ENCODE results near the gene SMAGP.

Gene SMAGP

GRCh38 chr12:51217968-51218606 lies 52.1 kb downstream of the SMAGP start, which contains the start of gene POU6F1:
TSS of gene POU6F1 (minus strand) at chr12:51218062. CDS start at chr12:51206836, 11,226 bp downstream.
- Histone ChIP-seq H3K27ac (ENCODE audit: low read depth, low read length, poor library complexity, severe bottlenecking) (no peak within 1 kb of the TSS), H4K20me1 (ENCODE audit: insufficient read depth, low read length) (no peaks in the 10 kb centered on the region), H3K79me2 (ENCODE audit: insufficient read depth, low read length) (no peaks in the 10 kb centered on the region), H3K4me3 (ENCODE audit: low read depth, low read length, poor library complexity, severe bottlenecking) (peak within 1 kb of the TSS; percentile 78), H3K9me2 (ENCODE audit: low read depth, low read length) (no peaks in the 10 kb centered on the region), H3K9ac (ENCODE audit: low read length) (peak within 1 kb of the TSS; percentile 72), H3K27me3 (ENCODE audit: insufficient read depth, low read length) (no peaks in the 10 kb centered on the region), H3K4me2 (ENCODE audit: low read length) (peak within 1 kb of the TSS; percentile 96), H3K9me3 (ENCODE audit: low read length) (no peaks in the 10 kb centered on the region), H3K4me1 (ENCODE audit: insufficient read depth, low read length, severe bottlenecking) (peaks cover 10% of the 10 kb centered on the region), H2AFZ (ENCODE audit: low read length) (peak within 1 kb of the TSS; percentile 65; the same call in 1 of the 2 replicates), H3K36me3 (ENCODE audit: insufficient read depth, low read length) (no peaks in the 10 kb centered on the region; the same call in 1 of the 2 replicates), H3F3A (ENCODE audit: insufficient read depth, low read length) (peaks cover 13% of the 10 kb centered on the region; the same call in 1 of the 2 replicates)
- TF ChIP-seq EZH2 (IDR thresholded peaks at IDR 0.05; ENCODE audit: borderline replicate concordance, low read length): no peak
- TF ChIP-seq, protein P1, sequence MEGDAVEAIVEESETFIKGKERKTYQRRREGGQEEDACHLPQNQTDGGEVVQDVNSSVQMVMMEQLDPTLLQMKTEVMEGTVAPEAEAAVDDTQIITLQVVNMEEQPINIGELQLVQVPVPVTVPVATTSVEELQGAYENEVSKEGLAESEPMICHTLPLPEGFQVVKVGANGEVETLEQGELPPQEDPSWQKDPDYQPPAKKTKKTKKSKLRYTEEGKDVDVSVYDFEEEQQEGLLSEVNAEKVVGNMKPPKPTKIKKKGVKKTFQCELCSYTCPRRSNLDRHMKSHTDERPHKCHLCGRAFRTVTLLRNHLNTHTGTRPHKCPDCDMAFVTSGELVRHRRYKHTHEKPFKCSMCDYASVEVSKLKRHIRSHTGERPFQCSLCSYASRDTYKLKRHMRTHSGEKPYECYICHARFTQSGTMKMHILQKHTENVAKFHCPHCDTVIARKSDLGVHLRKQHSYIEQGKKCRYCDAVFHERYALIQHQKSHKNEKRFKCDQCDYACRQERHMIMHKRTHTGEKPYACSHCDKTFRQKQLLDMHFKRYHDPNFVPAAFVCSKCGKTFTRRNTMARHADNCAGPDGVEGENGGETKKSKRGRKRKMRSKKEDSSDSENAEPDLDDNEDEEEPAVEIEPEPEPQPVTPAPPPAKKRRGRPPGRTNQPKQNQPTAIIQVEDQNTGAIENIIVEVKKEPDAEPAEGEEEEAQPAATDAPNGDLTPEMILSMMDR (IDR thresholded peaks at IDR 0.05; ENCODE audit: low read length): peak; percentile 50

DNA sequence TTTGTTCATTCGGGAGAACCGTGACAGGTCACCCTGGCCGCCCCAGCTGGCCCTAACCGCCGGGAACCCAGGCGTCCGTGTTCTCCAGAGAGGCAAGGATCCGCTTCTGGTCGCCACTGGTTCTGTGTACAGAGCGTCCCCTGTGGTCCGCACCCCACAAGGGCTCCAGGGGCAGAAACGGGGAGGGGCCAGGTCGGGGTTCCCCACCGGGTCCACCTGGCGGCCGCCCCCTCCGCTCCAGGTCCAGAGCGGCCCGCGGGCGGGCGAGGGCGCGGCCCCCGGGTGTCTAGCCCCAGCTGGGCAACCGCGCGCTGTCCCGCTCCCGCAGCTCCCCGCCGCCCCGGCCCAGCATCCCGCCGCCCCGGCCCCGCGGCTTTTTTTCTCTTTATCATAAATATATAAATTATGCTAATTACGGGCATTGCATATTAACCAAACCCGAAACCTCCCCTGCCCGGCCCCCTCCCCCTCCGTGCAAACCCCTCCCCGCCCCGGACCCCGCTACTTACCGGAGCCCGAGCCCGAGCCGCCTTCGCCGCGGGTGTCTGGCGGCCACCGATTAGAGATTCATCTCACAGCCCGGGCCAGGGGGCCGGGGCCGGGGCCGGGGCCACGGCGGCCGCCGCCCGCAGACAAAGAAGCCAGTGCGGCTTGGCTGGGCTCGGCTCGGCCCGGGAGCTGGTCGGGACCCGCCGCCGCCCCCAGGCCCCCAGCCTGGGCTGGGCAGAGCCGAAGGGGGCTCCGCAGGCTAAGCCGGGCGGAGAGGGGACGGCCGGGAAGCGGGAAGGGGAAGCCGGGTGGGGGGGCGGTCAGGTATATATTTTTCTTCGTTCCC lies 52.9 kb downstream of the SMAGP start:
- Histone ChIP-seq H3K9ac (ENCODE audit: low read length) (peak overlapping the region; percentile 72), H3K79me2 (ENCODE audit: insufficient read depth, low read length) (no peaks in the 10 kb centered on the region), H2AFZ (ENCODE audit: low read length) (peak overlapping the region; percentile 54; the same call in 1 of the 2 replicates), H3K36me3 (ENCODE audit: insufficient read depth, low read length) (no peaks in the 10 kb centered on the region; the same call in 1 of the 2 replicates), H3F3A (ENCODE audit: insufficient read depth, low read length) (peaks cover 13% of the 10 kb centered on the region; the same call in 1 of the 2 replicates), H3K4me2 (ENCODE audit: low read length) (peak overlapping the region; percentile 96), H3K4me1 (ENCODE audit: insufficient read depth, low read length, severe bottlenecking) (peaks cover 10% of the 10 kb centered on the region), H4K20me1 (ENCODE audit: insufficient read depth, low read length) (no peaks in the 10 kb centered on the region), H3K27ac (ENCODE audit: low read depth, low read length, poor library complexity, severe bottlenecking) (no peak overlapping the region), H3K9me2 (ENCODE audit: low read depth, low read length) (no peaks in the 10 kb centered on the region), H3K4me3 (ENCODE audit: low read depth, low read length, poor library complexity, severe bottlenecking) (peak overlapping the region; percentile 78), H3K9me3 (ENCODE audit: low read length) (no peaks in the 10 kb centered on the region), H3K27me3 (ENCODE audit: insufficient read depth, low read length) (no peaks in the 10 kb centered on the region)
- no peak for TF ChIP-seq EZH2 (IDR thresholded peaks at IDR 0.05; ENCODE audit: borderline replicate concordance, low read length)
- TF ChIP-seq, protein P1 (IDR thresholded peaks at IDR 0.05; ENCODE audit: low read length): peak; percentile 33; the same call in 1 of the 2 replicates

GRCh38 chr12:51216642-51217041 lies 53.6 kb downstream of the SMAGP start:
- peaks cover 13% of the 10 kb centered on the region; the same call in 1 of the 2 replicates for H3F3A ChIP-seq (ENCODE audit: insufficient read depth, low read length)
- no peaks in the 10 kb centered on the region for H3K9me2 ChIP-seq (ENCODE audit: low read depth, low read length)
- no peak overlapping the region for H3K4me2 ChIP-seq (ENCODE audit: low read length)
- TF ChIP-seq EZH2 (IDR thresholded peaks at IDR 0.05; ENCODE audit: borderline replicate concordance, low read length): no peak
- TF ChIP-seq, protein P1 (IDR thresholded peaks at IDR 0.05; ENCODE audit: low read length): no peak
- no peaks in the 10 kb centered on the region; the same call in 1 of the 2 replicates for H3K36me3 ChIP-seq (ENCODE audit: insufficient read depth, low read length)
- H3K79me2 ChIP-seq (ENCODE audit: insufficient read depth, low read length): no peaks in the 10 kb centered on the region
- no peak overlapping the region for H3K9ac ChIP-seq (ENCODE audit: low read length)
- H3K4me1 ChIP-seq (ENCODE audit: insufficient read depth, low read length, severe bottlenecking): peaks cover 10% of the 10 kb centered on the region
- H4K20me1 ChIP-seq (ENCODE audit: insufficient read depth, low read length): no peaks in the 10 kb centered on the region
- no peaks in the 10 kb centered on the region for H3K9me3 ChIP-seq (ENCODE audit: low read length)
- peak overlapping the region; percentile 78 for H3K4me3 ChIP-seq (ENCODE audit: low read depth, low read length, poor library complexity, severe bottlenecking)
- no peak overlapping the region for H2AFZ ChIP-seq (ENCODE audit: low read length)
- H3K27ac ChIP-seq (ENCODE audit: low read depth, low read length, poor library complexity, severe bottlenecking): no peak overlapping the region
- H3K27me3 ChIP-seq (ENCODE audit: insufficient read depth, low read length): no peaks in the 10 kb centered on the region

All from OCI-LY1 (cell line).